Kidney glomerular epithelial cell (primary cell): ENCODE measurements around the gene PRSS48.
A peak's percentile ranks its signal among the peaks of the same experiment; 100 is the strongest.
"Not testable (repeated sequence)": the region's sequence is repeated elsewhere in the genome, so short reads cannot be mapped to it uniquely, and the experiment has no call there.

Source experiments
- DNase-seq: peaks from one replicate; lab custom pipeline; 2025; lab: John Stamatoyannopoulos, UW

Gene PRSS48

GRCh38 chr4:151263455-151263854, 13.5 kb upstream of the PRSS48 start:
- no peak for DNase-seq

- no peak for DNase-seq
Observed at GRCh38 chr4:151266497-151266896, 10.5 kb upstream of the PRSS48 start.

GRCh38 chr4:151267104-151267503, 9.9 kb upstream of the PRSS48 start:
- DNase-seq: no peak

- no peak for DNase-seq
Observed at GRCh38 chr4:151267822-151268535, 9.0 kb upstream of the PRSS48 start.

- not testable (repeated sequence) for DNase-seq
Observed at GRCh38 chr4:151268905-151269304, 8.1 kb upstream of the PRSS48 start.

GRCh38 chr4:151284534-151285245, 7.7 kb downstream of the PRSS48 start:
- no peak for DNase-seq

- no peak for DNase-seq
Observed at GRCh38 chr4:151287409-151287808, 10.4 kb downstream of the PRSS48 start.

GRCh38 chr4:151291485-151291884, 14.5 kb downstream of the PRSS48 start:
- no peak for DNase-seq

- no peak for DNase-seq
Observed at GRCh38 chr4:151292038-151292437, 15.1 kb downstream of the PRSS48 start.

GRCh38 chr4:151294833-151295496, 18.0 kb downstream of the PRSS48 start:
- no peak for DNase-seq

GRCh38 chr4:151296227-151296626, 19.3 kb downstream of the PRSS48 start:
- no peak for DNase-seq

GRCh38 chr4:151297170-151297569, 20.2 kb downstream of the PRSS48 start:
- no peak for DNase-seq

GRCh38 chr4:151302432-151302831, 25.5 kb downstream of the PRSS48 start:
- DNase-seq: no peak

- no peak for DNase-seq
Observed at GRCh38 chr4:151304226-151304625, 27.3 kb downstream of the PRSS48 start.

- peak; percentile 18 for DNase-seq
Observed at GRCh38 chr4:151304755-151305154, 27.8 kb downstream of the PRSS48 start.

- no peak for DNase-seq
Observed at GRCh38 chr4:151310124-151310728, 33.3 kb downstream of the PRSS48 start.

GRCh38 chr4:151313306-151314009, 36.5 kb downstream of the PRSS48 start:
- no peak for DNase-seq

- no peak for DNase-seq
Observed at GRCh38 chr4:151314010-151314355, 37.0 kb downstream of the PRSS48 start.

- no peak for DNase-seq
Observed at GRCh38 chr4:151314479-151314878, 37.5 kb downstream of the PRSS48 start.

GRCh38 chr4:151315212-151315886, 38.4 kb downstream of the PRSS48 start:
- peak; percentile 74 for DNase-seq

GRCh38 chr4:151316645-151317044, 39.7 kb downstream of the PRSS48 start:
- DNase-seq: no peak
